Smooth muscle cell (in vitro differentiated cells): ENCODE results near the gene C5AR2. TPM values are rescaled to one million over a fixed set of nuclear protein-coding genes. Genes with fewer than 3 reads are reported as not detected.

Experiments used
- DNase-seq: peaks from one replicate; lab custom pipeline; 2025; ENCODE audit not compliant: unreplicated experiment; lab: John Stamatoyannopoulos, UW
- H2AFZ ChIP-seq: fragments of 200-600 bp; sonication (generic); 2 replicates; pipeline ENCODE4 v1.6.0; 2016; ENCODE audit warnings: antibody characterized with exemption, low read depth, mild to moderate bottlenecking
- H3F3A ChIP-seq: fragments of 200-600 bp; sonication (generic); 2 replicates; pipeline ENCODE4 v1.6.0; 2017; ENCODE audit warnings: antibody characterized with exemption, low read depth
- H3K27ac ChIP-seq: fragments of 200-600 bp; sonication (generic); 2 replicates; pipeline ENCODE4 v1.5.1; 2016; ENCODE audit warnings: low read depth, mild to moderate bottlenecking
- H3K27me3 ChIP-seq: fragments of 200-600 bp; sonication (generic); 2 replicates; pipeline ENCODE4 v1.6.1; 2016; ENCODE audit warnings: low read depth, mild to moderate bottlenecking
- H3K36me3 ChIP-seq: fragments of 200-600 bp; sonication (generic); 2 replicates; pipeline ENCODE4 v1.5.1; 2016; ENCODE audit warnings: low read depth
- H3K4me1 ChIP-seq: fragments of 200-600 bp; sonication (generic); 2 replicates; pipeline ENCODE4 v1.5.1; 2016; ENCODE audit warnings: low read depth
- H3K4me2 ChIP-seq: fragments of 200-600 bp; sonication (generic); 2 replicates; pipeline ENCODE4 v1.6.0; 2016; ENCODE audit warnings: mild to moderate bottlenecking
- H3K4me3 ChIP-seq: fragments of 200-600 bp; sonication (generic); 2 replicates; pipeline ENCODE4 v1.5.1; 2016; ENCODE audit warnings: mild to moderate bottlenecking
- H3K79me2 ChIP-seq: fragments of 200-600 bp; sonication (generic); 2 replicates; pipeline ENCODE4 v1.6.0; 2016; ENCODE audit warnings: low read depth, mild to moderate bottlenecking
- H3K9ac ChIP-seq: fragments of 200-600 bp; sonication (generic); 2 replicates; pipeline ENCODE4 v1.6.0; 2016; ENCODE audit warnings: low read depth
- H3K9me3 ChIP-seq: fragments of 200-600 bp; sonication (generic); replicated peaks from 2 replicates; pipeline ENCODE4 v1.5.1; 2016; ENCODE audit warnings: low read depth
- H4K20me1 ChIP-seq: fragments of 200-600 bp; sonication (generic); 2 replicates; pipeline ENCODE4 v1.6.0; 2016; ENCODE audit warnings: low read depth
- CTCF ChIP-seq: fragments of 200-600 bp; sonication (generic); IDR thresholded peaks from 2 replicates; pipeline ENCODE4 v1.5.1; 2017; ENCODE audit warnings: borderline replicate concordance, mild to moderate bottlenecking, antibody characterized with exemption; ENCODE audit not compliant: insufficient read depth, poor library complexity, severe bottlenecking
- WGBS: methylation state at CpG from one replicate; pipeline ENCODE4 v1.1.7; 2016; ENCODE audit warnings: low lambda C conversion rate; 5-methylcytosine and 5-hydroxymethylcytosine counted together
- polyA plus RNA-seq: library from polyadenylated mRNA; unstranded; fragments of >200 nt; fragmentation: Nextera tagmentation; extraction: Ambion mirVana; gene quantifications from 2 replicates; pipeline ENCODE4 v1.2.1, GENCODE V29; 2016
- total RNA-seq: library from RNA; depleted of rRNA; stranded (reverse); fragments of >200 nt; gene quantifications from 2 replicates; pipeline ENCODE4 v1.2.3, GENCODE V29; 2014

Gene C5AR2
- total RNA-seq, result 0.09 and 0.49 TPM in 2 replicates
- polyA plus RNA-seq, result not detected in 2 replicates

- no peaks in the 10 kb centered on the region for H3K9me3 ChIP-seq
- no peak within 1 kb of the TSS for H3K4me3 ChIP-seq
- WGBS, result 78% methylated on average over 18 of the region's 18 CpGs
- H3F3A ChIP-seq, result no peaks in the 10 kb centered on the region
- no peak within 1 kb of the TSS for H3K9ac ChIP-seq
- no peaks in the 10 kb centered on the region for H3K36me3 ChIP-seq
- H3K27me3 ChIP-seq, result no peaks in the 10 kb centered on the region
- H3K4me1 ChIP-seq, result no peaks in the 10 kb centered on the region
- no peak within 1 kb of the TSS for H3K27ac ChIP-seq
- DNase-seq, result no peak
- H3K79me2 ChIP-seq, result no peaks in the 10 kb centered on the region
- H4K20me1 ChIP-seq, result no peaks in the 10 kb centered on the region
- no peak within 1 kb of the TSS for H3K4me2 ChIP-seq
- no peak within 1 kb of the TSS for H2AFZ ChIP-seq
- TF ChIP-seq CTCF, result no peak
Observed at GRCh38 chr19:47331931-47332547, at the start of gene C5AR2. C5AR2 (plus strand) TSS chr19:47332175; CDS start chr19:47340800, 8,625 bp downstream.

GRCh38 chr19:47283405-47284059, 48.4 kb upstream of the C5AR2 start:
- H3F3A ChIP-seq, result peaks cover 9% of the 10 kb centered on the region
- H4K20me1 ChIP-seq, result no peaks in the 10 kb centered on the region
- H3K27me3 ChIP-seq, result no peaks in the 10 kb centered on the region
- H3K9ac ChIP-seq, result no peak overlapping the region
- no peak for DNase-seq
- no peaks in the 10 kb centered on the region for H3K36me3 ChIP-seq
- no peak overlapping the region for H3K27ac ChIP-seq
- no peaks in the 10 kb centered on the region for H3K9me3 ChIP-seq
- no peak for TF ChIP-seq CTCF
- H3K4me2 ChIP-seq, result no peak overlapping the region
- no peaks in the 10 kb centered on the region for H3K4me1 ChIP-seq
- H2AFZ ChIP-seq, result no peak overlapping the region
- no peak overlapping the region for H3K4me3 ChIP-seq
- WGBS, result 95% methylated on average over 10 of the region's 10 CpGs
- no peaks in the 10 kb centered on the region for H3K79me2 ChIP-seq

GRCh38 chr19:47284324-47284899, 47.6 kb upstream of the C5AR2 start:
- Histone ChIP-seq H3K4me2 (no peak overlapping the region), H2AFZ (no peak overlapping the region), H3K79me2 (no peaks in the 10 kb centered on the region), H3K9me3 (no peaks in the 10 kb centered on the region), H3K36me3 (no peaks in the 10 kb centered on the region), H3K4me1 (no peaks in the 10 kb centered on the region), H4K20me1 (no peaks in the 10 kb centered on the region), H3K9ac (no peak overlapping the region), H3K27ac (no peak overlapping the region), H3K27me3 (no peaks in the 10 kb centered on the region), H3F3A (peaks cover 15% of the 10 kb centered on the region), H3K4me3 (no peak overlapping the region)
- TF ChIP-seq CTCF, result peak; percentile 89
- no peak for DNase-seq
- 28% methylated on average over 9 of the region's 9 CpGs for WGBS
